Type B pancreatic cell (in vitro differentiated cells): ENCODE data around the gene ACSL5. TPM values are rescaled to one million over a fixed set of nuclear protein-coding genes. Genes with fewer than 3 reads are reported as not detected.

ENCODE experiments used
- DNase-seq: peaks from one replicate; pipeline ENCODE4 v3.0.0; 2021; ENCODE audit warnings: mixed read lengths; ENCODE audit not compliant: unreplicated experiment; ENCODE audit errors: extremely low spot score
- H3K27ac Mint-ChIP-seq: 2 replicates; pipeline ENCODE4 v1.8.0; 2021; ENCODE audit warnings: mild to moderate bottlenecking, mixed read lengths
- H3K27me3 Mint-ChIP-seq: 2 replicates; pipeline ENCODE4 v1.8.0; 2021; ENCODE audit warnings: mixed read lengths
- H3K36me3 Mint-ChIP-seq: 2 replicates; pipeline ENCODE4 v1.8.0; 2021; ENCODE audit warnings: mixed read lengths
- H3K4me1 Mint-ChIP-seq: one replicate; pipeline ENCODE4 v1.8.0; 2021; ENCODE audit warnings: mixed read lengths; ENCODE audit not compliant: unreplicated experiment
- H3K4me3 Mint-ChIP-seq: 2 replicates; pipeline ENCODE4 v1.8.0; 2021; ENCODE audit warnings: mild to moderate bottlenecking, mixed read lengths
- H3K9me3 Mint-ChIP-seq: 2 replicates; pipeline ENCODE4 v1.8.0; 2021; ENCODE audit warnings: mixed read lengths
- CTCF ChIP-seq: fragments of 200-600 bp; sonication (generic); conservative IDR thresholded peaks from 2 replicates; pipeline ENCODE4 v1.5.0; 2021; ENCODE audit warnings: antibody characterized with exemption, mild to moderate bottlenecking
- total RNA-seq: library from RNA; stranded (reverse); gene quantifications from 2 replicates; pipeline ENCODE4 v1.2.1, GENCODE V29; 2021; ENCODE audit warnings: low replicate concordance

ACSL5 gene
- total RNA-seq, 1 donor from 2014 or later: 13.9 TPM

- DNase-seq: no peak
- Mint-ChIP-seq H3K27me3 (no peaks in the 10 kb centered on the region), H3K4me1 (no peaks in the 10 kb centered on the region), H3K4me3 (no peak overlapping the region), H3K27ac (no peak overlapping the region), H3K36me3 (no peaks in the 10 kb centered on the region), H3K9me3 (no peaks in the 10 kb centered on the region)
- no peak for TF ChIP-seq CTCF
Measured at GRCh38 chr10:112345743-112346142, 28.2 kb upstream of the ACSL5 start.

GRCh38 chr10:112346774-112347173, 27.1 kb upstream of the ACSL5 start:
- H3K36me3 Mint-ChIP-seq: no peaks in the 10 kb centered on the region
- DNase-seq: no peak
- no peaks in the 10 kb centered on the region for H3K9me3 Mint-ChIP-seq
- H3K4me3 Mint-ChIP-seq: no peak overlapping the region
- H3K4me1 Mint-ChIP-seq: no peaks in the 10 kb centered on the region
- no peak for TF ChIP-seq CTCF
- H3K27ac Mint-ChIP-seq: no peak overlapping the region
- no peaks in the 10 kb centered on the region for H3K27me3 Mint-ChIP-seq

GRCh38 chr10:112347709-112348671, 25.9 kb upstream of the ACSL5 start:
- no peaks in the 10 kb centered on the region for H3K27me3 Mint-ChIP-seq
- H3K36me3 Mint-ChIP-seq: no peaks in the 10 kb centered on the region
- no peaks in the 10 kb centered on the region for H3K9me3 Mint-ChIP-seq
- DNase-seq: no peak
- H3K27ac Mint-ChIP-seq: no peak overlapping the region
- no peak for TF ChIP-seq CTCF
- H3K4me3 Mint-ChIP-seq: no peak overlapping the region
- no peaks in the 10 kb centered on the region for H3K4me1 Mint-ChIP-seq

- Mint-ChIP-seq H3K27ac (no peak overlapping the region), H3K27me3 (no peaks in the 10 kb centered on the region), H3K36me3 (no peaks in the 10 kb centered on the region), H3K9me3 (no peaks in the 10 kb centered on the region), H3K4me1 (no peaks in the 10 kb centered on the region), H3K4me3 (no peak overlapping the region)
- no peak for DNase-seq
- no peak for TF ChIP-seq CTCF
Measured at GRCh38 chr10:112348759-112349158, 25.2 kb upstream of the ACSL5 start.

- H3K4me1 Mint-ChIP-seq: no peaks in the 10 kb centered on the region
- TF ChIP-seq CTCF: no peak
- H3K4me3 Mint-ChIP-seq: no peak overlapping the region
- H3K27me3 Mint-ChIP-seq: no peaks in the 10 kb centered on the region
- H3K36me3 Mint-ChIP-seq: no peaks in the 10 kb centered on the region
- H3K27ac Mint-ChIP-seq: no peak overlapping the region
- no peaks in the 10 kb centered on the region for H3K9me3 Mint-ChIP-seq
- no peak for DNase-seq
Measured at GRCh38 chr10:112349521-112350085, 24.3 kb upstream of the ACSL5 start.
